GM12872 (cell line): ENCODE results near the gene CDK3.

ENCODE experiments used
- CTCF ChIP-seq: IDR thresholded peaks from 3 replicates; pipeline ENCODE4 v1.5.1; 2011; ENCODE audit warnings: low read depth, mild to moderate bottlenecking, low read length, moderate library complexity; ENCODE audit not compliant: insufficient read depth

The CDK3 gene

GRCh38 chr17:75996665-75997590 is 3.7 kb upstream of the CDK3 start:
- no peak for TF ChIP-seq CTCF

- no peak for TF ChIP-seq CTCF
Measured at GRCh38 chr17:75998327-75998795, 2.3 kb upstream of the CDK3 start.

- peak; percentile 82 for TF ChIP-seq CTCF
Measured at GRCh38 chr17:76000016-76000754, 470 bp upstream of the CDK3 start.

DNA sequence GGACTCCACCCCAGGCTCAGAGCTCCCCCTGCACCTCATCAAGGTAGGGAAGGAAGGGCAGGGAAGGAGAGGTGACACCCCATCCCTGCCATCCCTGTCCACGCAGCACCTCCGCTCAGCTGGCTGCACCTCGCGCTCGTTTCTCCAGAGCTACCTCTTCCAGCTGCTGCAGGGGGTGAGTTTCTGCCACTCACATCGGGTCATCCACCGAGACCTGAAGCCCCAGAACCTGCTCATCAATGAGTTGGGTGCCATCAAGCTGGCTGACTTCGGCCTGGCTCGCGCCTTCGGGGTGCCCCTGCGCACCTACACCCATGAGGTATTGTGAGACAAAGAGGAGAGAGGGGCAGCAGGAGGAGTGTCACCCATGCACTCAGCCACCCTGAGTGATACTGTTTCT is 1.4 kb downstream of the CDK3 start:
- TF ChIP-seq CTCF = no peak

DNA sequence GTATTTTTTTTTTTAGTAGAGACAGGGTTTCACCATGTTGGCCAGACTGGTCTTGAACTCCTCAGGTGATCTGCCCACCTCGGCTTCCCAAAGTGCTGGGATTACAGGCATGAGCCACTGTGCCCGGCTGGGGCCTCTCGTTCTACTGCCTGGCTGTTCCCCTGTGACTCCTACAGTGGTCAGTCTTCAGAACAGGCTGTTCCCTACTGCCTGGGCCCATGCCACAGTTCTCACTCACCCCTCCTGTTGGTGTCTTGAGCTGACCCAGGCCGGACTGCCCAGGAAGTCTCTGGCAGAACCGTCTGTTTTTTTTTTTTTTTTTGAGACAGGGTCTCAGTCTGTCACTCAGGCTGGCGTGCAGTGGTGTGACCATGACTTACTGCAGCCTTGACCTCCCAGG is 3.3 kb downstream of the CDK3 start:
- no peak for TF ChIP-seq CTCF

GRCh38 chr17:76004750-76005262 is 4.2 kb downstream of the CDK3 start:
- TF ChIP-seq CTCF = no peak

DNA sequence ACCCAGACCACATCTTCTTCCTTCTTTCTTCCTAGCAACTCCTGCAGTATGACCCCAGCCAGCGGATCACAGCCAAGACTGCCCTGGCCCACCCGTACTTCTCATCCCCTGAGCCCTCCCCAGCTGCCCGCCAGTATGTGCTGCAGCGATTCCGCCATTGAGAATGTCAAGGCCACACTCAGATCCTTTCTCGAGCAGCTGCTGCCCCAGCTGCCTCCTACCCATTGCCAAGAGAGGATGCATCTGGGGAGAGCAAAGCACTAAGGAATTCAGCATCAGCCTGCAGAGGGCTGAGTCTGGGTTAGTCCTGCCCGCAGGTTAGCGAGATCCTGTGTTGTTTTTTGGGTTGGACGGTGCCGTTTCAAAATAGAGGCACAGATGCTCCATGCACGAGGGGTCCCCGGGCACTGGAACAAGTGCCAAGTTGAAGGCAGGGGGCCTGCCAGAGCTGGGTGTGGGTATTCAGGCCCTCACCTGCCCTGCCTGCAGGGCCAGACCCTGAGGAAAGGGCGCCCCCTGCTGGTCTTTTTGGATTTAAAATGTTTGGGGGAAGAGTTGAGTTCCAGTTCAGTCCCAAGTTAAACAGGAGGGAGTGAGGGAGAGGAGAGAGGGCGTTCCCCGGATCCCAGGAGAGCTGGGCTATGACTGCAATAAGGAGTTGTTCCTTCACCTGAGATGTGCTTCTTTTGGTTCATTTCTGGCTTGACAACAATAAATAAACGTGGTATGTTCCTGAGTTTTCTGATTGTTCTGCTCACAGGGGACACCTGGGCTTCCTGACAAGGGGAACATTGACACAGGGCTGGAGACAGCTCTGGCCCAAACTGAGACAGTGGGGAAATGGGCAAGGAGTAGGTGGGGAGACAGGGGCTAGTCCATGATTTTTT is 4.9 kb downstream of the CDK3 start:
- TF ChIP-seq CTCF = peak; percentile 69
